Nephron progenitor cell (in vitro differentiated cells): Measurements from ENCODE around the gene FGF12.
A peak's percentile ranks its signal among the peaks of the same experiment; 100 is the strongest.

ENCODE experiments used
- DNase-seq: peaks from one replicate; pipeline ENCODE4 v3.0.0; 2021
- H3K27ac Mint-ChIP-seq: 2 replicates; pipeline ENCODE4 v1.8.0; 2021; ENCODE audit warnings: mild to moderate bottlenecking, moderate library complexity, mixed read lengths
- H3K27me3 Mint-ChIP-seq: 2 replicates; pipeline ENCODE4 v1.8.0; 2021; ENCODE audit warnings: mild to moderate bottlenecking, low read depth, mixed read lengths; ENCODE audit not compliant: poor library complexity
- H3K36me3 Mint-ChIP-seq: 2 replicates; pipeline ENCODE4 v1.8.0; 2021; ENCODE audit warnings: low read depth, mixed read lengths
- H3K4me1 Mint-ChIP-seq: 2 replicates; pipeline ENCODE4 v1.8.0; 2021; ENCODE audit warnings: mixed read lengths
- H3K4me3 Mint-ChIP-seq: 2 replicates; pipeline ENCODE4 v1.8.0; 2021; ENCODE audit warnings: mild to moderate bottlenecking, moderate library complexity, mixed read lengths
- H3K9me3 Mint-ChIP-seq: 2 replicates; pipeline ENCODE4 v1.8.0; 2021; ENCODE audit warnings: mild to moderate bottlenecking, moderate library complexity, mixed read lengths
- CTCF ChIP-seq: fragments of 200-600 bp; sonication (generic); IDR thresholded peaks from 2 replicates; pipeline ENCODE4 v1.5.0; 2021; ENCODE audit warnings: antibody characterized with exemption

The FGF12 gene

GRCh38 chr3:192249516-192249915 is 477.8 kb downstream of the FGF12 start:
- Mint-ChIP-seq H3K4me1 (no peaks in the 10 kb centered on the region), H3K36me3 (no peaks in the 10 kb centered on the region), H3K27me3 (no peaks in the 10 kb centered on the region), H3K4me3 (no peak overlapping the region), H3K9me3 (no peaks in the 10 kb centered on the region), H3K27ac (peak overlapping the region; percentile 54)
- DNase-seq: no peak
- TF ChIP-seq CTCF: no peak

GRCh38 chr3:192246847-192247559 is 480.3 kb downstream of the FGF12 start:
- DNase-seq: no peak
- no peaks in the 10 kb centered on the region for H3K27me3 Mint-ChIP-seq
- no peaks in the 10 kb centered on the region for H3K9me3 Mint-ChIP-seq
- H3K4me1 Mint-ChIP-seq: no peaks in the 10 kb centered on the region
- TF ChIP-seq CTCF: no peak
- no peak overlapping the region for H3K4me3 Mint-ChIP-seq
- H3K27ac Mint-ChIP-seq: no peak overlapping the region
- no peaks in the 10 kb centered on the region for H3K36me3 Mint-ChIP-seq

- Mint-ChIP-seq H3K9me3 (no peaks in the 10 kb centered on the region), H3K36me3 (no peaks in the 10 kb centered on the region), H3K4me1 (no peaks in the 10 kb centered on the region), H3K27me3 (no peaks in the 10 kb centered on the region), H3K4me3 (no peak overlapping the region), H3K27ac (no peak overlapping the region)
- no peak for DNase-seq
- no peak for TF ChIP-seq CTCF
These were observed 482.8 kb downstream of the FGF12 start for GRCh38 chr3:192244591-192244990.

- Mint-ChIP-seq H3K27ac (no peak overlapping the region), H3K9me3 (no peaks in the 10 kb centered on the region), H3K36me3 (no peaks in the 10 kb centered on the region), H3K4me1 (no peaks in the 10 kb centered on the region), H3K27me3 (no peaks in the 10 kb centered on the region), H3K4me3 (no peak overlapping the region)
- DNase-seq: no peak
- no peak for TF ChIP-seq CTCF
These were observed 487.4 kb downstream of the FGF12 start for GRCh38 chr3:192239956-192240355.

GRCh38 chr3:192237992-192238608 is 489.2 kb downstream of the FGF12 start:
- no peaks in the 10 kb centered on the region for H3K27me3 Mint-ChIP-seq
- no peak overlapping the region for H3K27ac Mint-ChIP-seq

More at GRCh38 chr3:192237992-192238608, 489.2 kb downstream of the FGF12 start:
- DNase-seq: peak; percentile 15
- H3K4me3 Mint-ChIP-seq: no peak overlapping the region
- TF ChIP-seq CTCF: no peak
- H3K4me1 Mint-ChIP-seq: no peaks in the 10 kb centered on the region
- H3K36me3 Mint-ChIP-seq: no peaks in the 10 kb centered on the region
- no peaks in the 10 kb centered on the region for H3K9me3 Mint-ChIP-seq
